GM12872 (cell line): ENCODE measurements around the gene CHKA.

Experiments
- TF ChIP-seq, protein P1 (sequence below): IDR thresholded peaks from 3 replicates; pipeline ENCODE4 v1.5.1; 2011; ENCODE audit warnings: low read depth, mild to moderate bottlenecking, low read length, moderate library complexity; ENCODE audit not compliant: insufficient read depth

The CHKA gene

GRCh38 chr11:68040101-68040956 lies 80.9 kb downstream of the CHKA start:
- TF ChIP-seq, protein P1, sequence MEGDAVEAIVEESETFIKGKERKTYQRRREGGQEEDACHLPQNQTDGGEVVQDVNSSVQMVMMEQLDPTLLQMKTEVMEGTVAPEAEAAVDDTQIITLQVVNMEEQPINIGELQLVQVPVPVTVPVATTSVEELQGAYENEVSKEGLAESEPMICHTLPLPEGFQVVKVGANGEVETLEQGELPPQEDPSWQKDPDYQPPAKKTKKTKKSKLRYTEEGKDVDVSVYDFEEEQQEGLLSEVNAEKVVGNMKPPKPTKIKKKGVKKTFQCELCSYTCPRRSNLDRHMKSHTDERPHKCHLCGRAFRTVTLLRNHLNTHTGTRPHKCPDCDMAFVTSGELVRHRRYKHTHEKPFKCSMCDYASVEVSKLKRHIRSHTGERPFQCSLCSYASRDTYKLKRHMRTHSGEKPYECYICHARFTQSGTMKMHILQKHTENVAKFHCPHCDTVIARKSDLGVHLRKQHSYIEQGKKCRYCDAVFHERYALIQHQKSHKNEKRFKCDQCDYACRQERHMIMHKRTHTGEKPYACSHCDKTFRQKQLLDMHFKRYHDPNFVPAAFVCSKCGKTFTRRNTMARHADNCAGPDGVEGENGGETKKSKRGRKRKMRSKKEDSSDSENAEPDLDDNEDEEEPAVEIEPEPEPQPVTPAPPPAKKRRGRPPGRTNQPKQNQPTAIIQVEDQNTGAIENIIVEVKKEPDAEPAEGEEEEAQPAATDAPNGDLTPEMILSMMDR, result no peak

DNA sequence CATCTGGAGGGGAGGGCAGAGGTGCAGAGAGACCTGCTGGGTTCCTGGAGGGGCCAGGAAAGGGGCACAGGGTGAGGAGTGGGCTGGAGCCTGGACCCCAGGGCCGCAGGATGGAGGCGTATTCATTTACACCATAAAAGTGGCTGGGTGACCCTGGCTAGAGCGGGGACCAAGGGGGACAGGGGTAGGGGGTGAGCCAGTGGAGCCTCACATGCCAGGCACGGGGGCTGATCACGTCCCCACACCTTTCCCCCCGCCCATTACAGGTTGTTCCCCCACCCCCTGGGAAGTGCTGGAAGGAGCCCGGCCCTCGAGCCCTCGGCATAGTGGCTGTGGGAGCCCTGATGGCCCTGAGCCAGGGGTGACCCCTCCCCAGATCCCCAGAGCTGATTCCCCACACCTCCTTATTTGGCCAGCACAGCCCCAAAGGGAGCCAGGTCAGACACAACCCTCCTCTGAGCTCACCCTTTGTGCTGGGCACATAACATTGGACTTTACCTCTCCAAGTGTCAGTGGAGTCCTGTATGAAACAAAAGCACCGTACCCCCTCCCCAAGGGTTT lies 81.6 kb downstream of the CHKA start:
- TF ChIP-seq, protein P1, result no peak

DNA sequence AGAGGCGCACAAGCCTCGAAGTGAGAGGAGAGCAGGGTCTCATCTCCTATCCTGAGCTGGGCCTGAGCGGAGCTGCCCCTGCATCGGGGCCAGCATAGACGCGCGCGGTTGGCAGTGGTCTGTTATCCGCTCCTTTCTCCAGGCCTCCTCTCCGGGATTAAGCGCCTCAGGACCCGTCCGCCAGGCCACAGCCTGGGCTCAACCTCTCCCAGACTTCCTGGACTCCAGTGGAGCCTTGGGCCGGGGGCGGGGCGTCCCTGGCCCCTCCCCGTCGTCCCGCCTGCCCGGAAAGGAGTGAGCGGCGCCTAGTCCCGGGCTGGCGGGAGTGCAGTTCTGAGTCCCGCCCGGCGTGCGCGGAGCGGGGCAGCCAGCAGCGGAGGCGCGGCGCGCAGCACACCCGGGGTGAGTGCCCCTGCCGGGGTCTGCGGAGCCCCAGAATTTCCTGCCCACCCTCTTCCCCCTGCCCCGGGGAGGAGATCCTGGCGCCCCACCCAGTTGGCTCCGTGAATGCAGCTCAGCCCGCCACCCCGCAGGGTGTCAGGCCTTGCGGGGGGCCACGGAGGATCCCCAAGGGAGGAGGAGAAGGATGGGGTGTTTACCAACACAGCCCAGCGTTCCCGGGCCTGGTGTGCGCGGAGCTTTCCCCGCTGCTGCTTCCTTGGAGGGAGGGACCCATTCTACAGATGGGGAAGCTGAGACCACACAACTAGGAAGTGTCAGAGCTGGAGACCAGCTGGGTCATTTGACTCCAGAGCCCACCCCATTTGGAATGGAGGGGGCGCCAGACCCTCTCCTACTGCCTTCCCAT lies 82.3 kb downstream of the CHKA start, which contains the start of gene TCIRG1:
Gene TCIRG1 (plus strand): TSS at position 308 of the 808 bp plus-strand sequence. CDS start 2,247 bp downstream, outside the sequence.
- TF ChIP-seq, protein P1, result no peak

DNA sequence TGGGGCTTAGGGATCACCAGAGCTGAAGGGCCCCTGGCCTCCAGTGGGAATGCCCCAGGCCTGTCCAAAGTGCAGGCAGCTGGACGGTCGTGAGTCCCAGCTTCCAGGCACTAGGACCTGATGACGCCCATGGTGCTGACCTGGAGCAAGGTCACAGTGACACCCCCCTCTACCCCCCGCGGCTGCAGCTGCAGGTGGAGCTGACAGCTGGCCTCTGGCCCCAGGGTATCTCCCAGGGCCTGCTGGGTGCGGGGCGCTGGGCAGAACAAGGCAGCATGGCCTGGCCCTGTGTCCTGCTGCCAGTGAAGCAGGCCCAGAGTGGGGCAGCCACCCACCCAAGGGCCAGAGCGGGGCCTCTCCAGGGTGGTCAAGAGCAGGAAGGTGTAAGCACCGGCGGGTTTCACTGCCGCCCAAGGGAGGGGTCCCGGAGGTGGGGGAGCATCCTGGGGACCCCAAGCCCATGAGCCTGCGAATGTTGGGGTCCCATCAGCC lies 82.9 kb downstream of the CHKA start:
- TF ChIP-seq, protein P1, result no peak

DNA sequence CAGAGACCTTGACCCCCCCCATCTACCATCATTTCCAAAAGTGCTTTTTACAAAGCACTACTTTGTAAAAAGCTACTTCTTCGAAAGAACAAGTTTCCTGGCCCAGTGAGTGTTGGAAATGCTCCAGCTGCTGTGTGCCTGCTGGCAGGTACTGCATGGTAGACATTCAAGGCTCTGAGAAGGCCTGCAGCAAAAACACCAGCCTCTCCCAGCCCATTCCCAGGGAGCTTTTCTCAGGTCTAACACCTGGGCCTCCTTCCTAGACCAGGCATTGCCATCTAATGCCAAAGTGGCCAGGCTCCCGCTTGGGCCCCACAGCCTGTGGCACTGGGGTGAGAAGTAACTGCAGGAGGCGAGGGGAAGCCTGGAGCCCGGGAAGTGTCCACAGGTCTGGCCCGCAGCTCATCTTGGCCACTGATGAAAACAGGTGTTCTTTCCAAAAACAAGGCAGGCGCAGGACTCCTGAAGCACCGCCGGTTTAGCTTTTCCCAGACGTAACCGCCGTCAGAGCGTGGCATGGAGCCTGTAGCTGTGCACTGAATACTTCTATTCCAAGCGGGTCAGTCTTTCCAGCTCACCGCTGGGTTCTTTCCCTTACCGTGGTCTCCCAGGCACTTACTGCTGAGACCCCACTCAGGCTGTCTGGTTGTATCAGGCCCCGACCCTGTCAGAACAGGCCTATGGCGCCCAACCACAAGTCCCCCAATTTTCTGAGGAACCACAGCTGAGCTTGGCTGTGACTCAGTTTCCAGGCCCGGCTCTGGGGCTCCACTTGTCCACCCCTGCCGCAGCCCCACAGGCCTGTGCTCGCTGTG lies 83.6 kb downstream of the CHKA start:
- TF ChIP-seq, protein P1, result no peak

GRCh38 chr11:68036717-68037239 lies 84.4 kb downstream of the CHKA start:
- TF ChIP-seq, protein P1, result no peak
